G401 (cell line): ENCODE measurements around the gene KCTD10. TPM values are rescaled to one million over a fixed set of nuclear protein-coding genes. Genes with fewer than 3 reads are reported as not detected.

ENCODE experiments used
- DNase-seq: peaks from one replicate; pipeline ENCODE4 v3.0.0-alpha.2; 2015; ENCODE audit warnings: low spot score
- in situ Hi-C: cut with HindIII; loops from 2 replicates; pipeline ENCODE4 v1.10.0; 2016; ENCODE audit warnings: low sequenced_read_pairs, mixed read lengths
- total RNA-seq: library from RNA; depleted of rRNA; stranded (reverse); fragments of >200 nt; shearing (Covaris generic); gene quantifications from 2 replicates; pipeline ENCODE4 v1.2.3, GENCODE V29; 2014; rRNA removed

KCTD10 gene, protein sequence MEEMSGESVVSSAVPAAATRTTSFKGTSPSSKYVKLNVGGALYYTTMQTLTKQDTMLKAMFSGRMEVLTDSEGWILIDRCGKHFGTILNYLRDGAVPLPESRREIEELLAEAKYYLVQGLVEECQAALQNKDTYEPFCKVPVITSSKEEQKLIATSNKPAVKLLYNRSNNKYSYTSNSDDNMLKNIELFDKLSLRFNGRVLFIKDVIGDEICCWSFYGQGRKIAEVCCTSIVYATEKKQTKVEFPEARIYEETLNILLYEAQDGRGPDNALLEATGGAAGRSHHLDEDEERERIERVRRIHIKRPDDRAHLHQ
- total RNA-seq, result 46.4 and 59.2 TPM in 2 replicates

DNA sequence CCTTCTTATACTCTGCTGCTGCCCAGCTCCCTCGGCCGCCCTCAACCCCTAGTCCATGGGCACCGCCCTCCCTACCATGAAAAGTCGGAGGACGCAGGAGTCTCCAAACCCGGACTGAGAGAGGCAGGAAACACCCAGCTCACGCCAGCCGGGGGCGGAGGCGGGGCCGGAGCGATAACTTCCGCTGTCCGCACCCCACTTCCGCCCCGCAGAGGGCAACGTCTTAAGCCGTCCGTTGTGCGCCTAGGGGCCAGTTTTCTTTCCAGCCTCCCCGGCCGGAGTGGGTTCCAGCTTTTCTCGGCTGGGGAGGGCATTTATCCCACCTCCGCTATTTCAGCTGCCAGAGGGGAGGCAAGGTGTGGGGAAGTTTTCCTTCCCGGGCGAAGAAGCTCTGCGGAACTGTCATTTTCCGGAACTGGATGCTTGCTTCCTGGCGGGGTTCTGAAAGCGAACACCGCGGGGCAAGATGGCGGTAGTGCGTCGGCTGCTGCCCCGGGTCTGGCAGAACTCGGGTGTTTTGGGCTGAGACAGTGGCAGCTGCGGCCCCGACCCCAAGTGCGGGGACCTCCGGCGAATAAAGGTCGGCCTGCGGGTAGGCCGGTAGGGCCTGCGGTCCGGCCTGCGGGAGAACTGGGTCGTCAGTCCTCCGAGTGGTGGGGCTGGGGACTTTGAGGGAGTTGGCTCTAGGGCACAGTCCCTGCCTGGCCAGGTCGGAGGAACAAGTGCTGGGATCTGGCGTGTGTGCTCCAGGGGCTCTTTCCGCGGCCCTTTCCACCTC is at the start of gene KCTD10, which contains the start of gene UBE3B:
Gene KCTD10, minus strand, starts transcription at position 116 of the 778 bp plus-strand sequence. Its CDS starts 38 bp downstream, at position 78.
Gene UBE3B, plus strand, starts transcription at position 450 of the 778 bp plus-strand sequence. CDS start 5,918 bp downstream, outside the sequence.
- DNase-seq, result peak; percentile 87
- in situ Hi-C loops, result no loop called here

DNA sequence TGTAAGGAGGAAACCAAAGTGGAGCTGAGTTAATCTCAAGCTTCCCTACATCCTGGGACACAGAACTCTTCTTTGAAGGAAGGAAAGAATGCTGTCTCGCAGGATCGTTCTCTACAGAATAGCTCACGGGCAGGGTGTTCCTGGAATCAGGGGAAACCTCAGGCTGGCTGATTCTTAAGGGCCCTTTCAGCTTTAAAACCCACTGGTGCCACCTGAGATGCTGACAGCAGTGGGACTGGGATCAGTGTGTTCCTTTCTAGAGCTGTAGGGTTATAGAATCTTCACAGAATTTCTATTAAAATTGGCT is 48.1 kb upstream of the KCTD10 start:
- in situ Hi-C loops, result no loop called here
- no peak for DNase-seq

GRCh38 chr12:109524466-109525278 is 47.6 kb upstream of the KCTD10 start:
- in situ Hi-C loops, result no loop called here
- DNase-seq, result no peak

DNA sequence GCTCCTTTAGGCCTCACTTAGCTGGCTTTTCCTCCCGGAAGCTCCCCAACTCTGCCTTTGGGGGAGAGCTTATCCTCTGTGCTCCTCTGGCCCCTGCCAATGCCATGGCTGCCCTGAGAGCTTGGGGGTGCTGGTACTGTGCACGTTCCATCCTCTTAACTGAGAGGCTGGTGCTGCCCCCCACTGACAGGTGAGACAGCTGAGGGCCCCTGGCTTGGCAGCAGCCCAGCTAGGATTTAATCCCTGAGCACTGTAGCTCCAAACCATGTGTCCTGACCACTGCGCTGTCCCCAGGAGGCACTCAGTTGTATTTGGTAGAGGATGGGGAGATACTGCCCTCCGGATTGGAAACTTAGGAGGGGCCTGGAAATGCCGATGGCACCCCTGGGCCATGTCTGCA is 46.4 kb upstream of the KCTD10 start:
- in situ Hi-C loops, result no loop called here
- DNase-seq, result no peak

- DNase-seq, result peak; percentile 80
- in situ Hi-C loops, result no loop called here
These were observed 46.0 kb upstream of the KCTD10 start for GRCh38 chr12:109523071-109523470.

GRCh38 chr12:109521831-109522230 is 44.7 kb upstream of the KCTD10 start:
- in situ Hi-C loops, result no loop called here
- DNase-seq, result no peak

DNA sequence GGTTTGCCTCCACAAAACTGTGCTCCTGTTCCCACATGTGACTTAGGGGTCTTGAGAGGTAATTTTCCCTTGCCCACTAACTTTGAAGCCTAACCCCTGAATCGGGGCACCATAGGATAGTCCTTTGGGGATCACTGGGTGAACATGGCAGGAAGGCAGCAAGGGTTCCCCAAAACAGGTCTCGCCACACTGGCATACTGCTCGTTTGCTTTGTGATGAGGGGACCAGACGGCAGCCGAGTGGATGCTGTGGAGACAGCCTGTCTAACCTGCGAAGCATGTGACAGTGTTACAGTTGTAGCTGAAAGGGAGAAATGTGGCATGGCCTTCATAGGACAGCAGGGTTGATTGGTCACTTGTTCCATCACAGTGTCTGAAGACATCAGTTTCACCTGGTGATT is 42.7 kb upstream of the KCTD10 start:
- no peak for DNase-seq
- in situ Hi-C loops, result no loop called here

- peak; percentile 63 for DNase-seq
- in situ Hi-C loops, result no loop called here
These were observed 41.9 kb upstream of the KCTD10 start for GRCh38 chr12:109518820-109519665.

DNA sequence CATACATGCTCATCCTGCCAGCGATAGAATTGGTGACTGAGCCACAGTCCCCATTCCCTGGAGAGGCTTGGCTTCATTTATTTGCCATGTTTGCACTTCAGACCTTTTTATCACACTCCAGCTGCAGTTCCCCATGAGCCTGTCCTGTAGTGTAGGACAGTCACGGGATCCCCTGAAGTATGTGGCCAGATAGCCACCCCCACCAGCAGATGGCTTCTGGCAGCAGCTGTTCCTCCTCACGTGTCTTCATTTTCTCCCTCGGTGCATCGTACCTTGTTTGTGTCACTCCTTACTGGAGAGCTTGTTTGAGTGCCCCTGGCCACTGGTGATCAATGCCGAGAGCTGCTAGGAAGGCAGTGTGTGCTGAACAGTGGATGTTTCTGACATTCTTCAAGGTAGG is 40.5 kb upstream of the KCTD10 start:
- DNase-seq, result no peak
- in situ Hi-C loops, result no loop called here

GRCh38 chr12:109513977-109514376 is 36.9 kb upstream of the KCTD10 start:
- no peak for DNase-seq
- in situ Hi-C loops, result no loop called here

- DNase-seq, result no peak
- in situ Hi-C loops, result no loop called here
These were observed 36.0 kb upstream of the KCTD10 start for GRCh38 chr12:109513051-109513450.

GRCh38 chr12:109512608-109513007 is 35.5 kb upstream of the KCTD10 start:
- in situ Hi-C loops, result no loop called here
- no peak for DNase-seq

DNA sequence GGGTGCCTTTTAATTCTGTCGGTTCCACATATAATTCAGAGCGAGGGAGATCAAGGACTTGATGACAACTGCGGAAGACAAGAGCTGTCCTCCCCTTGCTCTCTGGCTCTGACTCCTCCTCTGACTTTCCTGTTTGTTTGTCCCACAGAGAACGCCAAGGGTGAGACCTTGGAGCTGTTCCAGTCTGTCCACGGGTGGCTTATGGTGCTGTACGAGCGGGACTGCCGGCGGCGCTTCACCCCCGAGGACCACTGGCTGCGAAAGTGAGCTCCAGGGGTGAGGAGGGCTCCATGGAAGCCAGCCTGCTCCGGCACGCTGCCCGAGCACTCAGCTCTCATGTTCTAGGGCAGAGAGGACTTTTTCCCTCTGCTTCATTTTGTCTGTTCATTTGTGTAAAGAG is 33.1 kb upstream of the KCTD10 start:
- no peak for DNase-seq
- in situ Hi-C loops, result no loop called here

- peak; percentile 33 for DNase-seq
- in situ Hi-C loops, result no loop called here
These were observed 27.0 kb upstream of the KCTD10 start for GRCh38 chr12:109504068-109504467.

- DNase-seq, result no peak
- in situ Hi-C loops, result no loop called here
These were observed 26.5 kb upstream of the KCTD10 start for GRCh38 chr12:109503611-109504010.

- in situ Hi-C loops, result no loop called here
- DNase-seq, result no peak
These were observed 25.2 kb upstream of the KCTD10 start for GRCh38 chr12:109502332-109502731.

DNA sequence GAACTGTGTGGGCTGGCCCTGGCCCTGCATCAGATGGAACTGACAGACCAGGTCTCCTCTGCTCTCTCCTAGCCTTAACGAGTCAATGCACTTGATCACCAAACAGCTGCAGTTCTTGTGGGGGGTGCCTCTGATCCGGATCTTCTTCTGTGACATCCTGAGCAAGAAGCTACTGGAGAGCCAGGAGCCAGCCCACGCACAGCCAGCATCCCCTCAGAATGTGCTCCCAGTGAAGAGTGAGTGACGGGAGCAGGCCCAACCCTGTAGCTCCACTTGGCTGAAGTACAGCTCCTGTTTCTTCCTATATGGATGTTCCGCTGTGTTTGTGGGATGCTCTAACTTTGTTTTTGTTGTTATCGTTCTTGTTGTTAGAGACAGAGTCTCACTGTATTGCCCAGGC is 24.2 kb upstream of the KCTD10 start:
- in situ Hi-C loops, result no loop called here
- DNase-seq, result no peak

DNA sequence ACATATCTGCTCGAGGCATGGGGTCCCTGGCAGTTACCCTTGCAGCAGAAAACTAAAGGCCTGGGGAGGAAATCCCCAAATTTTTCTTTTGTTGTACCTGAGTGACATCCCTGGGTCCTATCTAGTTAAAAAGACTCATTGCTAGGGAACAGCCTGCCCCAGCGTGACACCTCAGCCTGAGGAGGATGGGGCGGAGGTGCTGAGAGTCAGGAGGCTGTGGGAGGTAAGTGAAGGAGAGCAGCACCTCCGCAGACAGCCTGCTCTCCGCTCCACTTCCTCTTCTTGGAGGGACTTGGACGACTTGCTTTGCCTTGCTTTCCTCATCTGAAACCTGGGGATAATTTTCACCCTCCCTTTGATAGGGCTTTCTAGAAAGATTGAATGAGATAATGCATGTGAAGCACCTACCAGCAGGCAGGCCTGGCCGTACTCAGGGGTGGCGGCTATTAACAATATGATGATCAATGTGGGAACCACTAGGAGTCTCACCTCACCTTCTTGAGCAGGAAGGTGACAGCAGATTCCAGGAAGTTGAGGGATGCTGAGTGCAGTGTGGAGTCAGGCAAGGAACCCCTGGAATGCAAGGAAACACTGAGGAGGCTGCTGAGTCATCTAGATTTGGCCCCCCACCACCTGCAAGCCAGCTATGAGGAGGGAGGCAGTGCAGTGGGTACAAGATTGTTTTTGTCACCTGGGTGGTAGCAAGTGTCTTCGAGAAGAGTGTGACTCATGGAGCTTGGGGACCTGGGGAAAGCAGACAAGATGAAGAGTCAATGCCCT is 23.5 kb upstream of the KCTD10 start:
- in situ Hi-C loops, result no loop called here
- no peak for DNase-seq
